Uterus (tissue), 4 donors: ENCODE results near the gene ACBD6. TPM values are rescaled to one million over a fixed set of nuclear protein-coding genes. Genes with fewer than 3 reads are reported as not detected.

Source experiments
- DNase-seq, 2 donors: peaks; one replicate each; pipeline ENCODE4 v3.0.0-alpha.2; 2019 to 2020
- H3K27ac ChIP-seq, 2 donors: fragments of 200-600 bp; sonication (generic); 1 replicate in 1 of 2; 2 replicates in 1 of 2; pipeline ENCODE4 v1.5.1; 2016 to 2018
- H3K27me3 ChIP-seq, 2 donors: fragments of 200-600 bp; sonication (generic); one replicate each; pipeline ENCODE4 v1.5.1; 2018 to 2019; ENCODE audit warnings: control low read depth in 1 of 2
- H3K36me3 ChIP-seq, 2 donors: fragments of 200-600 bp; sonication (generic); one replicate each; pipeline ENCODE4 v1.5.1; 2019; ENCODE audit warnings: control low read depth in 1 of 2
- H3K4me1 ChIP-seq, 2 donors: fragments of 200-600 bp; sonication (generic); one replicate each; pipeline ENCODE4 v1.5.1; 2018 to 2019; ENCODE audit warnings: control low read depth in 1 of 2
- H3K4me3 ChIP-seq, 2 donors: fragments of 200-600 bp; sonication (generic); 1 replicate in 1 of 2; 2 replicates in 1 of 2; pipeline ENCODE4 v1.5.1; 2018 to 2019; ENCODE audit warnings: mild to moderate bottlenecking in 1 of 2
- H3K9me3 ChIP-seq, 2 donors: fragments of 200-600 bp; sonication (generic); one replicate each; pipeline ENCODE4 v1.5.1; 2019; ENCODE audit warnings: control low read depth in 1 of 2
- POLR2A ChIP-seq, 2 donors: fragments of 450-650 bp; IDR thresholded peaks; one replicate each; pipeline ENCODE4 v1.6.1; 2016; ENCODE audit warnings: antibody characterized with exemption in 2 of 2, mild to moderate bottlenecking in 1 of 2, moderate library complexity in 1 of 2
- intact Hi-C: fragments of 100-400 bp; cut with DNase I; formaldehyde crosslinking; loops from one replicate; pipeline ENCODE4 v1.15.1; 2023; ENCODE audit warnings: low total_unique reads
- total RNA-seq, 4 donors: library from RNA; depleted of rRNA in 3 of 4; stranded (reverse); fragments of >200 nt in 3 of 4; gene quantifications; one replicate each; pipeline versions ENCODE4 v1.1.0 to v1.2.4, GENCODE V29; 2014 to 2023
- TF ChIP-seq, protein P1 (sequence below), 4 experiments: fragments of 200-600 bp in 2 of 4; fragments of 450-650 bp in 2 of 4; sonication (generic) in 2 of 4; IDR thresholded peaks; one replicate each; pipeline ENCODE4 v1.5.1; 2016 to 2019; ENCODE audit warnings: antibody characterized with exemption in 4 of 4, mild to moderate bottlenecking in 2 of 4, moderate library complexity in 1 of 4
- donor health status: DM: yes; HTN: yes; CAD: no.

ACBD6 gene
- total RNA-seq, 4 donors from 2014 or later: 22.1 to 54.7 (median 39.6) TPM

GRCh38 chr1:180345148-180345547 lies 157.2 kb downstream of the ACBD6 start:
- H3K4me3 ChIP-seq: no peak overlapping the region
- intact Hi-C loops: no loop called here
- no peaks in the 10 kb centered on the region for H3K36me3 ChIP-seq
- no peak for DNase-seq
- H3K27ac ChIP-seq: no peak overlapping the region
- no peaks in the 10 kb centered on the region for H3K9me3 ChIP-seq
- no peaks in the 10 kb centered on the region for H3K4me1 ChIP-seq
- no peaks in the 10 kb centered on the region for H3K27me3 ChIP-seq
- TF ChIP-seq POLR2A (IDR thresholded peaks at IDR 0.05): no peak
- TF ChIP-seq, protein P1, sequence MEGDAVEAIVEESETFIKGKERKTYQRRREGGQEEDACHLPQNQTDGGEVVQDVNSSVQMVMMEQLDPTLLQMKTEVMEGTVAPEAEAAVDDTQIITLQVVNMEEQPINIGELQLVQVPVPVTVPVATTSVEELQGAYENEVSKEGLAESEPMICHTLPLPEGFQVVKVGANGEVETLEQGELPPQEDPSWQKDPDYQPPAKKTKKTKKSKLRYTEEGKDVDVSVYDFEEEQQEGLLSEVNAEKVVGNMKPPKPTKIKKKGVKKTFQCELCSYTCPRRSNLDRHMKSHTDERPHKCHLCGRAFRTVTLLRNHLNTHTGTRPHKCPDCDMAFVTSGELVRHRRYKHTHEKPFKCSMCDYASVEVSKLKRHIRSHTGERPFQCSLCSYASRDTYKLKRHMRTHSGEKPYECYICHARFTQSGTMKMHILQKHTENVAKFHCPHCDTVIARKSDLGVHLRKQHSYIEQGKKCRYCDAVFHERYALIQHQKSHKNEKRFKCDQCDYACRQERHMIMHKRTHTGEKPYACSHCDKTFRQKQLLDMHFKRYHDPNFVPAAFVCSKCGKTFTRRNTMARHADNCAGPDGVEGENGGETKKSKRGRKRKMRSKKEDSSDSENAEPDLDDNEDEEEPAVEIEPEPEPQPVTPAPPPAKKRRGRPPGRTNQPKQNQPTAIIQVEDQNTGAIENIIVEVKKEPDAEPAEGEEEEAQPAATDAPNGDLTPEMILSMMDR (IDR thresholded peaks at IDR 0.05): no peak

- no peak overlapping the region for H3K27ac ChIP-seq
- no peak for DNase-seq
- no peaks in the 10 kb centered on the region for H3K36me3 ChIP-seq
- no peaks in the 10 kb centered on the region for H3K27me3 ChIP-seq
- TF ChIP-seq POLR2A (IDR thresholded peaks at IDR 0.05): no peak
- TF ChIP-seq, protein P1 (IDR thresholded peaks at IDR 0.05): no peak
- intact Hi-C loops: no loop called here
- no peaks in the 10 kb centered on the region for H3K4me1 ChIP-seq
- H3K4me3 ChIP-seq: no peak overlapping the region
- no peaks in the 10 kb centered on the region for H3K9me3 ChIP-seq
Observed at GRCh38 chr1:180343921-180344769, 158.2 kb downstream of the ACBD6 start.

DNA sequence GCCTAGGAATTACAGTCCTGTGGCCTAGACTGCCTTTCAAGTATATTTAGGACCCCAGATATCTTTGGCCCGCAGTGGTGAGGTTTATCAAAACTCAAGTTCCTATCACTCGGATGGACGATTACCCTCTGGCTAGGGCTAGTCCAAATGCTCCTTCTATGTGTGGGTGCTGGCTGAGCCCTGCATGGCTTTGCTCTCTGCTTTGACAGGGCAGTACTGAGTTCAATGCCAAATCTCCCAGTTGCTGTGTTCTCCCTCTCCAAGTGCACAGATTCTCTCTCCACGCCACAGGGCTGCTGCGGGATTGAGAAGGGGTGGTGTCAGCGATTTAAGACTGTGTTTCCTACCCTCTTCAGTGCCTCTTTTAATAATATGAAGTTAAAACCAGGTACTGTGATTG lies 175.3 kb downstream of the ACBD6 start:
- Histone ChIP-seq H3K4me3 (no peak overlapping the region), H3K4me1 (no peaks in the 10 kb centered on the region), H3K36me3 (no peaks in the 10 kb centered on the region), H3K27ac (no peak overlapping the region), H3K9me3 (no peaks in the 10 kb centered on the region), H3K27me3 (no peaks in the 10 kb centered on the region)
- no peak for DNase-seq
- no peak for TF ChIP-seq POLR2A (IDR thresholded peaks at IDR 0.05)
- TF ChIP-seq, protein P1 (IDR thresholded peaks at IDR 0.05): no peak
- intact Hi-C loops: no loop called here

GRCh38 chr1:180312926-180313325 lies 189.5 kb downstream of the ACBD6 start:
- H3K36me3 ChIP-seq: no peaks in the 10 kb centered on the region

More at GRCh38 chr1:180312926-180313325, 189.5 kb downstream of the ACBD6 start:
- no peak for DNase-seq
- Histone ChIP-seq H3K4me1 (no peaks in the 10 kb centered on the region), H3K27me3 (no peaks in the 10 kb centered on the region), H3K4me3 (no peak overlapping the region), H3K9me3 (no peaks in the 10 kb centered on the region), H3K27ac (no peak overlapping the region)
- TF ChIP-seq, protein P1 (IDR thresholded peaks at IDR 0.05): no peak
- TF ChIP-seq POLR2A (IDR thresholded peaks at IDR 0.05): no peak
- intact Hi-C loops: no loop called here
